Liver (tissue), 9 donors: ENCODE data around the gene ZNRD2. TPM values are rescaled to one million over a fixed set of nuclear protein-coding genes. Genes with fewer than 3 reads are reported as not detected.

Experiments used
- DNase-seq: peaks from one replicate; pipeline ENCODE4 v3.0.0-alpha.2; 2017; ENCODE audit warnings: low spot score
- H3K27ac ChIP-seq, 2 donors: one replicate each; pipeline ENCODE4 v1.7.0; 2013; ENCODE audit warnings: inconsistent platforms in 2 of 2, low read length in 2 of 2, control low read depth in 1 of 2, low read depth in 1 of 2, mild to moderate bottlenecking in 1 of 2
- H3K27me3 ChIP-seq, 4 donors: one replicate each; pipeline versions ENCODE4 v1.6.1 to v1.7.0; 2013; ENCODE audit warnings: low read length in 3 of 4, inconsistent platforms in 1 of 4, mild to moderate bottlenecking in 1 of 4, moderate library complexity in 1 of 4; ENCODE audit not compliant: control insufficient read depth in 4 of 4, insufficient read depth in 4 of 4
- H3K36me3 ChIP-seq, 4 donors: one replicate each; pipeline versions ENCODE4 v1.6.1 to v1.7.0; 2013; ENCODE audit warnings: low read length in 3 of 4, mild to moderate bottlenecking in 3 of 4, low read depth in 1 of 4, moderate library complexity in 1 of 4; ENCODE audit not compliant: control insufficient read depth in 4 of 4, insufficient read depth in 3 of 4
- H3K4me1 ChIP-seq, 4 donors: one replicate each; pipeline versions ENCODE4 v1.6.1 to v1.7.0; 2013; ENCODE audit warnings: low read length in 3 of 4, mild to moderate bottlenecking in 3 of 4, moderate library complexity in 1 of 4; ENCODE audit not compliant: control insufficient read depth in 4 of 4, insufficient read depth in 4 of 4
- H3K4me3 ChIP-seq, 3 donors: one replicate each; pipeline versions ENCODE4 v1.6.1 to v1.7.0; 2013; ENCODE audit warnings: low read length in 3 of 3, control low read depth in 1 of 3, low read depth in 1 of 3, mild to moderate bottlenecking in 1 of 3
- H3K9ac ChIP-seq, 2 donors: one replicate each; pipeline ENCODE4 v1.7.0; 2013; ENCODE audit warnings: low read length in 2 of 2, mild to moderate bottlenecking in 2 of 2, moderate library complexity in 2 of 2, control low read depth in 1 of 2, low read depth in 1 of 2
- H3K9me3 ChIP-seq, 4 donors: one replicate each; pipeline versions ENCODE4 v1.6.1 to v1.7.0; 2013; ENCODE audit warnings: low read length in 3 of 4; ENCODE audit not compliant: control insufficient read depth in 4 of 4
- EGR1 ChIP-seq, 2 donors: IDR thresholded peaks; 2 replicates each; pipeline ENCODE4 v1.6.1; 2016 to 2018; ENCODE audit warnings: antibody characterized with exemption in 2 of 2, low read depth in 2 of 2
- FOXA1 ChIP-seq: IDR thresholded peaks from 2 replicates; pipeline ENCODE4 v1.6.1; 2016; ENCODE audit warnings: antibody characterized with exemption
- FOXA2 ChIP-seq: IDR thresholded peaks from 2 replicates; pipeline ENCODE4 v1.6.1; 2016; ENCODE audit warnings: antibody characterized with exemption
- GABPA ChIP-seq, 2 donors: IDR thresholded peaks in 1 of 2; conservative IDR thresholded peaks in 1 of 2; 2 replicates each; pipeline ENCODE4 v1.6.1; 2016; ENCODE audit warnings: antibody characterized with exemption in 2 of 2, mild to moderate bottlenecking in 1 of 2, moderate library complexity in 1 of 2
- HNF4A ChIP-seq, 2 donors: conservative IDR thresholded peaks; 2 replicates each; pipeline ENCODE4 v1.6.1; 2016; ENCODE audit warnings: antibody characterized with exemption in 2 of 2, mild to moderate bottlenecking in 2 of 2
- HNF4G ChIP-seq: IDR thresholded peaks from 2 replicates; pipeline ENCODE4 v1.6.1; 2016; ENCODE audit warnings: antibody characterized with exemption
- RAD21 ChIP-seq, 2 donors: IDR thresholded peaks; 2 replicates each; pipeline ENCODE4 v1.6.1; 2016; ENCODE audit warnings: antibody characterized with exemption in 2 of 2, mild to moderate bottlenecking in 2 of 2
- TAF1 ChIP-seq: conservative IDR thresholded peaks from 2 replicates; pipeline ENCODE4 v1.6.1; 2016; ENCODE audit warnings: antibody characterized with exemption, mild to moderate bottlenecking
- WGBS: extraction: QIAGEN DNeasy Blood & Tissue Kit; methylation state at CpG from one replicate; pipeline ENCODE4 v1.1.7; 2013; 5-methylcytosine and 5-hydroxymethylcytosine counted together
- polyA plus RNA-seq, 2 donors: library from polyadenylated mRNA; stranded (reverse) in 1 of 2; unstranded in 1 of 2; fragments of 200-250 nt in 1 of 2; fragments of >200 nt in 1 of 2; fragmentation: Nextera tagmentation in 1 of 2; extraction: Ambion mirVana in 1 of 2; gene quantifications; one replicate each; pipeline versions ENCODE4 v1.2.1 to v1.2.3, GENCODE V29; 2013 to 2015
- total RNA-seq, 2 donors: library from RNA; depleted of rRNA; stranded (reverse); fragments of >200 nt; gene quantifications; one replicate each; pipeline ENCODE4 v1.2.3, GENCODE V29; 2014
- TF ChIP-seq, protein P1 (sequence below): fragments of 150-350 bp; IDR thresholded peaks from 2 replicates; pipeline ENCODE4 v1.5.1; 2017; ENCODE audit warnings: improper control_type of control experiment, low read depth, low read length; ENCODE audit not compliant: missing input control
- TF ChIP-seq, protein P2 (sequence below): IDR thresholded peaks from 2 replicates; pipeline ENCODE4 v1.6.1; 2016; ENCODE audit warnings: antibody characterized with exemption
- TF ChIP-seq, protein P3 (sequence below): IDR thresholded peaks from 2 replicates; pipeline ENCODE4 v1.6.1; 2016; ENCODE audit warnings: antibody characterized with exemption, mild to moderate bottlenecking
- TF ChIP-seq, protein P4 (sequence below): IDR thresholded peaks from 2 replicates; pipeline ENCODE4 v1.6.1; 2016; ENCODE audit warnings: antibody characterized with exemption
- TF ChIP-seq, protein P5 (sequence below): IDR thresholded peaks from 2 replicates; pipeline ENCODE4 v1.6.1; 2016; ENCODE audit warnings: antibody characterized with exemption
- donor health status: healthy.
- donor health status: healthy.
- donor health status: healthy.
- donor health status: healthy.
- donor health status: healthy.

The ZNRD2 gene
- total and polyA plus RNA-seq, 4 donors: 18.2 to 39.5 (median 28.0) TPM

DNA sequence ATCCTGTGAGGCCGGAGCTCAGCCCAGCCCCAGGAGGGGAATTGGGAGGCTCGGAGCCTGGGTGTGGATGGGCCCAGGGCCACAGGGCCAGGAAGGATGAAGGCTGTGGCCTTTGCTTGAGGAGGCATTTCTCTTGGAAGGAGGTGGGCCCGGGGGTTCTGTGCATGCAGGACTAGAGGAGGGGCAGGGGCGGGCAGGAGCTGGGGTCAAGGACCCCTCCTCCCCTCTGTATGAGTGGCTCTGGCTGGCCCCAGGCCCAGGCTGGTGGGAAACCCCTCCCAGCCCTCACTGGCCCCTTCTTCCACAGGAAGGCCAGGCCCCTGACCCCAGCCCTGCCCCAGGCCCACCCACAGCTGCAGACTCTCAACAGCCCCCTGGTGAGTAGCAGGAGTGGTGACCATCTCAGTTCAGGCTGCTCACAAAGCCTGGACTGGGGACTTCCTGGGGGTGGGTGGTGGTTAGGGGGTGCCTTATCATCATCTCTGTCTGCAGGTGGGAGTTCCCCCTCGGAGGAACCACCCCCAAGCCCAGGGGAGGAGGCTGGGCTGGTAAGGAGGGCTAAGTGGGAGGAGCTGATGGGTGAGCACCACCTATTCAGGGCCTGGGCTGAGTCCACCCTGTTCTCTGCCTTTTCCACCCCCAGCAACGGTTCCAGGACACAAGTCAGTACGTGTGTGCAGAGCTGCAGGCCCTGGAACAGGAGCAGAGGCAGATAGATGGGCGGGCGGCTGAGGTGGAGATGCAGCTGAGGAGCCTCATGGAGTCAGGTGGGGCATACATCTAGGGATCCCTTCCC is 19.4 kb downstream of the ZNRD2 start:
- 84% methylated on average over 9 of the region's 9 CpGs for WGBS
- H3K9ac ChIP-seq: no peak overlapping the region

DNA sequence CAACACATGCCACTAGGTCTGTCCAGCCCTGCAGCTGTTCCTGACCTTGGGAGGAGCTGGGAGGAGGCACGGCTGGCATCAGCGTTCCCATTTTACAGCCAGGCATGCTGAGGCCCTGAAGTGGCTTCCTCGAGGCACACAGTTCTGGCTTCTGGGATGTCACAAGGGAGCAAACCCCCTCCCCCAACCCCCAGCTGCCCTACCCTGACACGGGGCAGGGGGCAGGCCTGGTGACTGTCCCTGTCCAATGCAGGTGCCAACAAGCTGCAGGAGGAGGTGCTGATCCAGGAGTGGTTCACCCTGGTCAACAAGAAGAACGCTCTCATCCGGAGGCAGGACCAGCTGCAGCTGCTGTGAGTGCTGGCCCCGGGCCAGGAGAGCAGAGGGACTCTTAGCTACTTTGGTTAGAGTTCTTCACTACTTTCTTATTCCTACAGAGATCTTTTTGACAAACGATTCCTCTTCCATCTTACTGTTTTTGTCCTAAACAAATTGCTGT is 20.0 kb downstream of the ZNRD2 start:
- peaks cover 0 to 2% (median 0%) of the 10 kb centered on the region in 4 donors for H3K36me3 ChIP-seq
- H3K4me3 ChIP-seq: no peak overlapping the region
- H3K9me3 ChIP-seq: no peaks in the 10 kb centered on the region
- H3K27me3 ChIP-seq: no peaks in the 10 kb centered on the region
- H3K27ac ChIP-seq: no peak overlapping the region
- 81% methylated on average over 8 of the region's 8 CpGs for WGBS
- TF ChIP-seq RAD21 (IDR thresholded peaks at IDR 0.05) (no peak), HNF4G (no peak), FOXA1 (no peak), HNF4A (conservative IDR thresholded peaks at IDR 0.05) (no peak), TAF1 (no peak), FOXA2 (no peak), EGR1 (IDR thresholded peaks at IDR 0.05; ENCODE audit: low read depth in 2 of 2) (no peak)
- TF ChIP-seq, protein P1, sequence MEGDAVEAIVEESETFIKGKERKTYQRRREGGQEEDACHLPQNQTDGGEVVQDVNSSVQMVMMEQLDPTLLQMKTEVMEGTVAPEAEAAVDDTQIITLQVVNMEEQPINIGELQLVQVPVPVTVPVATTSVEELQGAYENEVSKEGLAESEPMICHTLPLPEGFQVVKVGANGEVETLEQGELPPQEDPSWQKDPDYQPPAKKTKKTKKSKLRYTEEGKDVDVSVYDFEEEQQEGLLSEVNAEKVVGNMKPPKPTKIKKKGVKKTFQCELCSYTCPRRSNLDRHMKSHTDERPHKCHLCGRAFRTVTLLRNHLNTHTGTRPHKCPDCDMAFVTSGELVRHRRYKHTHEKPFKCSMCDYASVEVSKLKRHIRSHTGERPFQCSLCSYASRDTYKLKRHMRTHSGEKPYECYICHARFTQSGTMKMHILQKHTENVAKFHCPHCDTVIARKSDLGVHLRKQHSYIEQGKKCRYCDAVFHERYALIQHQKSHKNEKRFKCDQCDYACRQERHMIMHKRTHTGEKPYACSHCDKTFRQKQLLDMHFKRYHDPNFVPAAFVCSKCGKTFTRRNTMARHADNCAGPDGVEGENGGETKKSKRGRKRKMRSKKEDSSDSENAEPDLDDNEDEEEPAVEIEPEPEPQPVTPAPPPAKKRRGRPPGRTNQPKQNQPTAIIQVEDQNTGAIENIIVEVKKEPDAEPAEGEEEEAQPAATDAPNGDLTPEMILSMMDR: no peak
- TF ChIP-seq, protein P2, sequence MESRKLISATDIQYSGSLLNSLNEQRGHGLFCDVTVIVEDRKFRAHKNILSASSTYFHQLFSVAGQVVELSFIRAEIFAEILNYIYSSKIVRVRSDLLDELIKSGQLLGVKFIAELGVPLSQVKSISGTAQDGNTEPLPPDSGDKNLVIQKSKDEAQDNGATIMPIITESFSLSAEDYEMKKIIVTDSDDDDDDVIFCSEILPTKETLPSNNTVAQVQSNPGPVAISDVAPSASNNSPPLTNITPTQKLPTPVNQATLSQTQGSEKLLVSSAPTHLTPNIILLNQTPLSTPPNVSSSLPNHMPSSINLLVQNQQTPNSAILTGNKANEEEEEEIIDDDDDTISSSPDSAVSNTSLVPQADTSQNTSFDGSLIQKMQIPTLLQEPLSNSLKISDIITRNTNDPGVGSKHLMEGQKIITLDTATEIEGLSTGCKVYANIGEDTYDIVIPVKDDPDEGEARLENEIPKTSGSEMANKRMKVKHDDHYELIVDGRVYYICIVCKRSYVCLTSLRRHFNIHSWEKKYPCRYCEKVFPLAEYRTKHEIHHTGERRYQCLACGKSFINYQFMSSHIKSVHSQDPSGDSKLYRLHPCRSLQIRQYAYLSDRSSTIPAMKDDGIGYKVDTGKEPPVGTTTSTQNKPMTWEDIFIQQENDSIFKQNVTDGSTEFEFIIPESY: no peak
- TF ChIP-seq, protein P3, sequence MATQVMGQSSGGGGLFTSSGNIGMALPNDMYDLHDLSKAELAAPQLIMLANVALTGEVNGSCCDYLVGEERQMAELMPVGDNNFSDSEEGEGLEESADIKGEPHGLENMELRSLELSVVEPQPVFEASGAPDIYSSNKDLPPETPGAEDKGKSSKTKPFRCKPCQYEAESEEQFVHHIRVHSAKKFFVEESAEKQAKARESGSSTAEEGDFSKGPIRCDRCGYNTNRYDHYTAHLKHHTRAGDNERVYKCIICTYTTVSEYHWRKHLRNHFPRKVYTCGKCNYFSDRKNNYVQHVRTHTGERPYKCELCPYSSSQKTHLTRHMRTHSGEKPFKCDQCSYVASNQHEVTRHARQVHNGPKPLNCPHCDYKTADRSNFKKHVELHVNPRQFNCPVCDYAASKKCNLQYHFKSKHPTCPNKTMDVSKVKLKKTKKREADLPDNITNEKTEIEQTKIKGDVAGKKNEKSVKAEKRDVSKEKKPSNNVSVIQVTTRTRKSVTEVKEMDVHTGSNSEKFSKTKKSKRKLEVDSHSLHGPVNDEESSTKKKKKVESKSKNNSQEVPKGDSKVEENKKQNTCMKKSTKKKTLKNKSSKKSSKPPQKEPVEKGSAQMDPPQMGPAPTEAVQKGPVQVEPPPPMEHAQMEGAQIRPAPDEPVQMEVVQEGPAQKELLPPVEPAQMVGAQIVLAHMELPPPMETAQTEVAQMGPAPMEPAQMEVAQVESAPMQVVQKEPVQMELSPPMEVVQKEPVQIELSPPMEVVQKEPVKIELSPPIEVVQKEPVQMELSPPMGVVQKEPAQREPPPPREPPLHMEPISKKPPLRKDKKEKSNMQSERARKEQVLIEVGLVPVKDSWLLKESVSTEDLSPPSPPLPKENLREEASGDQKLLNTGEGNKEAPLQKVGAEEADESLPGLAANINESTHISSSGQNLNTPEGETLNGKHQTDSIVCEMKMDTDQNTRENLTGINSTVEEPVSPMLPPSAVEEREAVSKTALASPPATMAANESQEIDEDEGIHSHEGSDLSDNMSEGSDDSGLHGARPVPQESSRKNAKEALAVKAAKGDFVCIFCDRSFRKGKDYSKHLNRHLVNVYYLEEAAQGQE: no peak
- TF ChIP-seq, protein P4, sequence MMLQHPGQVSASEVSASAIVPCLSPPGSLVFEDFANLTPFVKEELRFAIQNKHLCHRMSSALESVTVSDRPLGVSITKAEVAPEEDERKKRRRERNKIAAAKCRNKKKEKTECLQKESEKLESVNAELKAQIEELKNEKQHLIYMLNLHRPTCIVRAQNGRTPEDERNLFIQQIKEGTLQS: no peak
- TF ChIP-seq, protein P5, sequence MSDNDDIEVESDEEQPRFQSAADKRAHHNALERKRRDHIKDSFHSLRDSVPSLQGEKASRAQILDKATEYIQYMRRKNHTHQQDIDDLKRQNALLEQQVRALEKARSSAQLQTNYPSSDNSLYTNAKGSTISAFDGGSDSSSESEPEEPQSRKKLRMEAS: no peak
- H3K9ac ChIP-seq: no peak overlapping the region
- H3K4me1 ChIP-seq: peaks cover 0 to 7% (median 0%) of the 10 kb centered on the region in 4 donors
- no peak for DNase-seq

More for the DNA sequence above, 19.4 kb downstream of the ZNRD2 start:
- no peak overlapping the region for H3K4me3 ChIP-seq
- H3K27me3 ChIP-seq: no peaks in the 10 kb centered on the region
- no peak for TF ChIP-seq GABPA (IDR thresholded peaks at IDR 0.05 in 1 of 2, conservative IDR thresholded peaks at IDR 0.05 in 1 of 2)
- TF ChIP-seq EGR1 (IDR thresholded peaks at IDR 0.05; ENCODE audit: low read depth in 2 of 2): no peak
- TF ChIP-seq TAF1: no peak
- TF ChIP-seq, protein P5: no peak
- peaks cover 0 to 2% (median 0%) of the 10 kb centered on the region in 4 donors for H3K36me3 ChIP-seq
- H3K9me3 ChIP-seq: no peaks in the 10 kb centered on the region
- no peak for DNase-seq
- no peak overlapping the region for H3K27ac ChIP-seq
- peaks cover 0 to 7% (median 0%) of the 10 kb centered on the region in 4 donors for H3K4me1 ChIP-seq
